Hypothalamus (tissue), 51 donors: Measurements from ENCODE around the gene SERPIND1.

Experiments
- DNase-seq, 51 donors: peaks; one replicate each; lab custom pipeline; 2025; lab: John Stamatoyannopoulos, UW

Gene SERPIND1

GRCh38 chr22:20771918-20772625 lies 1.8 kb upstream of the SERPIND1 start:
- peak in 1 of 51 donors; percentile 12 for DNase-seq

- DNase-seq = no peak
Measured at GRCh38 chr22:20774882-20775281, 969 bp downstream of the SERPIND1 start.

GRCh38 chr22:20775342-20775895 lies 1.5 kb downstream of the SERPIND1 start:
- no peak for DNase-seq

- no peak for DNase-seq
Measured at GRCh38 chr22:20776624-20777405, 2.9 kb downstream of the SERPIND1 start.

GRCh38 chr22:20777420-20778177 lies 3.7 kb downstream of the SERPIND1 start:
- no peak for DNase-seq

- peak in 1 of 51 donors; percentile 28 for DNase-seq
Measured at GRCh38 chr22:20779014-20779817, 5.3 kb downstream of the SERPIND1 start.

- no peak for DNase-seq
Measured at GRCh38 chr22:20779818-20780158, 5.9 kb downstream of the SERPIND1 start.

GRCh38 chr22:20781272-20781990 lies 7.5 kb downstream of the SERPIND1 start:
- no peak for DNase-seq

- no peak for DNase-seq
Measured at GRCh38 chr22:20782083-20782482, 8.2 kb downstream of the SERPIND1 start.

- no peak for DNase-seq
Measured at GRCh38 chr22:20782596-20783299, 8.8 kb downstream of the SERPIND1 start.

GRCh38 chr22:20783300-20783673 lies 9.4 kb downstream of the SERPIND1 start:
- no peak for DNase-seq

- peak in 10 of 51 donors; percentile 5 to 53 (median 21) for DNase-seq
Measured at GRCh38 chr22:20783844-20784723, 10.2 kb downstream of the SERPIND1 start.

GRCh38 chr22:20785415-20785814 lies 11.5 kb downstream of the SERPIND1 start:
- DNase-seq = no peak

- no peak for DNase-seq
Measured at GRCh38 chr22:20786048-20786447, 12.1 kb downstream of the SERPIND1 start.

GRCh38 chr22:20786536-20786979 lies 12.6 kb downstream of the SERPIND1 start:
- DNase-seq = no peak

GRCh38 chr22:20787223-20787622 lies 13.3 kb downstream of the SERPIND1 start:
- DNase-seq = no peak

- no peak for DNase-seq
Measured at GRCh38 chr22:20787746-20788626, 14.1 kb downstream of the SERPIND1 start.
